HFFc6 (cell line): ENCODE results near the gene SCN8A. TPM values are rescaled to one million over a fixed set of nuclear protein-coding genes. Genes with fewer than 3 reads are reported as not detected.

Experiments
- DNase-seq: peaks from one replicate; pipeline ENCODE4 v3.0.0-alpha.2; 2018
- H3K27ac Mint-ChIP-seq: 2 replicates; pipeline ENCODE4 v1.8.0; 2020; ENCODE audit warnings: mild to moderate bottlenecking, mixed read lengths
- H3K27me3 Mint-ChIP-seq: 2 replicates; pipeline ENCODE4 v1.8.0; 2021; ENCODE audit warnings: mild to moderate bottlenecking, moderate library complexity, mixed read lengths; ENCODE audit not compliant: insufficient read depth
- H3K36me3 Mint-ChIP-seq: 2 replicates; pipeline ENCODE4 v1.8.0; 2021; ENCODE audit warnings: low read depth, mixed read lengths
- H3K4me1 Mint-ChIP-seq: 2 replicates; pipeline ENCODE4 v1.8.0; 2020; ENCODE audit warnings: low read depth, mixed read lengths
- H3K4me3 Mint-ChIP-seq: 2 replicates; pipeline ENCODE4 v1.8.0; 2020; ENCODE audit warnings: mild to moderate bottlenecking, moderate library complexity, mixed read lengths
- H3K9me3 Mint-ChIP-seq: 2 replicates; pipeline ENCODE4 v1.8.0; 2020; ENCODE audit warnings: mild to moderate bottlenecking, mixed read lengths
- CTCF ChIP-seq: fragments of 200-600 bp; sonication (generic); IDR thresholded peaks from 2 replicates; pipeline ENCODE4 v1.5.0; 2021; ENCODE audit warnings: antibody characterized with exemption, mild to moderate bottlenecking
- total RNA-seq, 6 experiments: library from RNA; stranded (reverse); fragmentation: NEBNext Ultra II Directional; extraction: Animal tissue kit (Norgen Biotek cat#: 25700); gene quantifications; 2 replicates in 1 of 6; 3 replicates in 5 of 6; pipeline ENCODE4 v1.2.3, GENCODE V29; 2021

The SCN8A gene
- total RNA-seq, 6 experiments from 2014 or later = 13.4 to 16.0 (median 15.3) TPM

- Mint-ChIP-seq H3K36me3 (no peaks in the 10 kb centered on the region), H3K4me3 (no peak overlapping the region), H3K9me3 (no peaks in the 10 kb centered on the region), H3K27ac (no peak overlapping the region), H3K4me1 (peaks cover 52% of the 10 kb centered on the region), H3K27me3 (no peaks in the 10 kb centered on the region; the same call in 1 of the 2 replicates)
- no peak for TF ChIP-seq CTCF
- DNase-seq = no peak
Observed at GRCh38 chr12:51675071-51675803, 84.2 kb downstream of the SCN8A start.

- H3K27ac Mint-ChIP-seq = no peak overlapping the region
- no peak for DNase-seq
- no peaks in the 10 kb centered on the region; the same call in 1 of the 2 replicates for H3K27me3 Mint-ChIP-seq
- no peaks in the 10 kb centered on the region for H3K9me3 Mint-ChIP-seq
- H3K36me3 Mint-ChIP-seq = no peaks in the 10 kb centered on the region; the same call in 1 of the 2 replicates
- no peak overlapping the region for H3K4me3 Mint-ChIP-seq
- no peak for TF ChIP-seq CTCF
- peaks cover 56% of the 10 kb centered on the region for H3K4me1 Mint-ChIP-seq
Observed at GRCh38 chr12:51676875-51677274, 85.8 kb downstream of the SCN8A start.

GRCh38 chr12:51677284-51677968 is 86.4 kb downstream of the SCN8A start:
- Mint-ChIP-seq H3K4me1 (peaks cover 55% of the 10 kb centered on the region), H3K36me3 (no peaks in the 10 kb centered on the region; the same call in 1 of the 2 replicates), H3K4me3 (peak overlapping the region; percentile 14), H3K9me3 (no peaks in the 10 kb centered on the region), H3K27ac (peak overlapping the region; percentile 36), H3K27me3 (no peaks in the 10 kb centered on the region; the same call in 1 of the 2 replicates)
- no peak for TF ChIP-seq CTCF
- no peak for DNase-seq

- peak; percentile 60 for DNase-seq
- Mint-ChIP-seq H3K36me3 (no peaks in the 10 kb centered on the region; the same call in 1 of the 2 replicates), H3K9me3 (no peaks in the 10 kb centered on the region), H3K4me1 (peaks cover 58% of the 10 kb centered on the region), H3K4me3 (no peak overlapping the region), H3K27ac (peak overlapping the region; percentile 55), H3K27me3 (no peaks in the 10 kb centered on the region; the same call in 1 of the 2 replicates)
- TF ChIP-seq CTCF = peak; percentile 85
Observed at GRCh38 chr12:51678086-51678724, 87.2 kb downstream of the SCN8A start.

- peaks cover 77% of the 10 kb centered on the region for H3K4me1 Mint-ChIP-seq
- peaks cover 7% of the 10 kb centered on the region for H3K36me3 Mint-ChIP-seq
- no peak overlapping the region for H3K4me3 Mint-ChIP-seq
- H3K27me3 Mint-ChIP-seq = no peaks in the 10 kb centered on the region
- TF ChIP-seq CTCF = no peak
- DNase-seq = no peak
- no peak overlapping the region; the same call in 1 of the 2 replicates for H3K27ac Mint-ChIP-seq
- H3K9me3 Mint-ChIP-seq = no peaks in the 10 kb centered on the region
Observed at GRCh38 chr12:51682981-51683380, 91.9 kb downstream of the SCN8A start.
